Measurements from ENCODE around the gene PHLDB1.

DNA sequence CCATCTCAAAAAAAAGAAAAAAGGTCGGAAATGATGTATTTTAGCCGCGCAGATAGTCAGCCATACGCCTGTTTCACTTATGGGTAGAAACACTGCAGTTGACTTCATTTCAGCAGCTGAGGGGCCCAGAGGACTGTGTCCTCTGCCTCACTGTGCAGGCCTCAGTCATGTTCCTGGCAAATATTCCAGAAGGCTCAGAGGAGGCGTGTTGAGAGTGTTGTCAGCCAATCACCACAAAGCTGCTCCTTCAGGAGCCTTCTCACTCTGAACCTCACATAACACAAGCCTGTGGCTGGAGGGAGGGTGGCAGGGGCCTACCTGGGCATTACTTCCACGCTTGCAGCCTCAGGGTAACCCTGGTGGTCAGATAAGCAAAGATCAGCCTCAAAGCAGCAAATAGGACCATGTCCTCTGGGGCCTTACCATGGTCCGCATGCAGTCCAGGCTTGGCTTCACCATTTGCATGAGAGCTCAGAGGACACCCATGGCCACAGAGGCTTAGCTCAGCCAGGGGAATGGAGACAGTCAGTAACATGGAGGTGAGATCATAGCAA, 89.3 kb downstream of the PHLDB1 start:
- no peak for TF ChIP-seq EZH2 (IDR thresholded peaks at IDR 0.05; ENCODE audit: borderline replicate concordance, low read depth, low read length, poor library complexity, severe bottlenecking)
- TF ChIP-seq, protein P1, sequence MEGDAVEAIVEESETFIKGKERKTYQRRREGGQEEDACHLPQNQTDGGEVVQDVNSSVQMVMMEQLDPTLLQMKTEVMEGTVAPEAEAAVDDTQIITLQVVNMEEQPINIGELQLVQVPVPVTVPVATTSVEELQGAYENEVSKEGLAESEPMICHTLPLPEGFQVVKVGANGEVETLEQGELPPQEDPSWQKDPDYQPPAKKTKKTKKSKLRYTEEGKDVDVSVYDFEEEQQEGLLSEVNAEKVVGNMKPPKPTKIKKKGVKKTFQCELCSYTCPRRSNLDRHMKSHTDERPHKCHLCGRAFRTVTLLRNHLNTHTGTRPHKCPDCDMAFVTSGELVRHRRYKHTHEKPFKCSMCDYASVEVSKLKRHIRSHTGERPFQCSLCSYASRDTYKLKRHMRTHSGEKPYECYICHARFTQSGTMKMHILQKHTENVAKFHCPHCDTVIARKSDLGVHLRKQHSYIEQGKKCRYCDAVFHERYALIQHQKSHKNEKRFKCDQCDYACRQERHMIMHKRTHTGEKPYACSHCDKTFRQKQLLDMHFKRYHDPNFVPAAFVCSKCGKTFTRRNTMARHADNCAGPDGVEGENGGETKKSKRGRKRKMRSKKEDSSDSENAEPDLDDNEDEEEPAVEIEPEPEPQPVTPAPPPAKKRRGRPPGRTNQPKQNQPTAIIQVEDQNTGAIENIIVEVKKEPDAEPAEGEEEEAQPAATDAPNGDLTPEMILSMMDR (conservative IDR thresholded peaks at IDR 0.05; ENCODE audit: low read depth, low read length), result no peak

Data from A673 (cell line).